ENCODE measurements around the gene ASH1L. TPM values are rescaled to one million over a fixed set of nuclear protein-coding genes. Genes with fewer than 3 reads are reported as not detected.
"Not testable (repeated sequence)": the region's sequence is repeated elsewhere in the genome, so short reads cannot be mapped to it uniquely, and the experiment has no call there.

Gene ASH1L
- total RNA-seq, 1 donor from 2014 or later, result 90.6 TPM

GRCh38 chr1:155591770-155592169 lies 29.2 kb upstream of the ASH1L start:
- intact Hi-C loops (cut with micrococcal nuclease), result loop anchor here (1.0 to 10.0 kb wide), 4 partner anchors 237 to 415 kb away; no protein-coding TSS in a partner anchor
- TF ChIP-seq CTCF (IDR thresholded peaks at IDR 0.05), result no peak
- peaks cover 3% of the 10 kb centered on the region for H3K4me1 Mint-ChIP-seq
- ATAC-seq (ENCODE audit: low read depth) (peak; percentile 58), DNase-seq (no peak)
- ChIA-PET CTCF (interaction anchor here (0.6 to 2.3 kb wide), 3 partner anchors 125 to 340 kb away, joined by 3 to 13 read pairs (median 3); no protein-coding TSS in a partner anchor), POLR2A (no interaction called here)
- H3K36me3 Mint-ChIP-seq (ENCODE audit: low read depth), result no peaks in the 10 kb centered on the region
- no peaks in the 10 kb centered on the region for H3K9me3 Mint-ChIP-seq
- no peak overlapping the region for H3K4me3 Mint-ChIP-seq
- H3K27ac Mint-ChIP-seq, result no peak overlapping the region
- no peaks in the 10 kb centered on the region for H3K27me3 Mint-ChIP-seq

GRCh38 chr1:155590516-155591247 lies 28.1 kb upstream of the ASH1L start:
- H3K27ac Mint-ChIP-seq; H3K27me3 Mint-ChIP-seq; DNase-seq; H3K9me3 Mint-ChIP-seq; H3K4me1 Mint-ChIP-seq; H3K36me3 Mint-ChIP-seq (ENCODE audit: low read depth); ATAC-seq (ENCODE audit: low read depth); H3K4me3 Mint-ChIP-seq: not testable (repeated sequence)
- intact Hi-C loops (cut with micrococcal nuclease), result loop anchor here (1.0 to 10.0 kb wide), 2 partner anchors 236 to 414 kb away; no protein-coding TSS in a partner anchor
- ChIA-PET CTCF (interaction anchor here (1.1 to 2.3 kb wide), 2 partner anchors 339 kb away, joined by 6 to 13 read pairs; no protein-coding TSS in a partner anchor), POLR2A (interaction anchor here (0.6 kb wide), 1 partner anchor 27 kb away, joined by 3 read pairs; no protein-coding TSS in a partner anchor)

- intact Hi-C loops (cut with micrococcal nuclease); POLR2A ChIA-PET; H3K27me3 Mint-ChIP-seq; H3K9me3 Mint-ChIP-seq; ATAC-seq (ENCODE audit: low read depth); CTCF ChIA-PET; H3K36me3 Mint-ChIP-seq (ENCODE audit: low read depth); H3K27ac Mint-ChIP-seq; H3K4me1 Mint-ChIP-seq; DNase-seq; H3K4me3 Mint-ChIP-seq: not testable (repeated sequence)
Measured at GRCh38 chr1:155589282-155589681, 26.7 kb upstream of the ASH1L start.

GRCh38 chr1:155583846-155584245 lies 21.2 kb upstream of the ASH1L start:
- H3K4me3 Mint-ChIP-seq; intact Hi-C loops (cut with micrococcal nuclease); H3K4me1 Mint-ChIP-seq; DNase-seq; POLR2A ChIA-PET; H3K27me3 Mint-ChIP-seq; ATAC-seq (ENCODE audit: low read depth); H3K36me3 Mint-ChIP-seq (ENCODE audit: low read depth); H3K9me3 Mint-ChIP-seq; CTCF ChIA-PET; H3K27ac Mint-ChIP-seq: not testable (repeated sequence)

- CTCF ChIA-PET; H3K4me3 Mint-ChIP-seq; H3K27ac Mint-ChIP-seq; H3K4me1 Mint-ChIP-seq; DNase-seq; intact Hi-C loops (cut with micrococcal nuclease); POLR2A ChIA-PET; ATAC-seq (ENCODE audit: low read depth); H3K9me3 Mint-ChIP-seq; H3K27me3 Mint-ChIP-seq: not testable (repeated sequence)
- peaks cover 11% of the 10 kb centered on the region for H3K36me3 Mint-ChIP-seq (ENCODE audit: low read depth)
Measured at GRCh38 chr1:155575608-155576007, 13.0 kb upstream of the ASH1L start.

- H3K36me3 Mint-ChIP-seq (ENCODE audit: low read depth), result peaks cover 21% of the 10 kb centered on the region
- H3K4me1 Mint-ChIP-seq, result peaks cover 7% of the 10 kb centered on the region
- intact Hi-C loops (cut with micrococcal nuclease), result no loop called here
- ChIA-PET POLR2A (interaction anchor here (1.2 kb wide), 1 partner anchor 11 kb away, joined by 4 read pairs; the partner anchor contains the start of gene ASH1L), CTCF (no interaction called here)
- no peak for TF ChIP-seq CTCF (IDR thresholded peaks at IDR 0.05)
- no peak overlapping the region for H3K27ac Mint-ChIP-seq
- H3K27me3 Mint-ChIP-seq, result no peaks in the 10 kb centered on the region
- DNase-seq, result no peak
- ATAC-seq (ENCODE audit: low read depth), result no peak
- H3K9me3 Mint-ChIP-seq, result no peaks in the 10 kb centered on the region
- no peak overlapping the region for H3K4me3 Mint-ChIP-seq
Measured at GRCh38 chr1:155574077-155574476, 11.5 kb upstream of the ASH1L start.

GRCh38 chr1:155570593-155570990 lies 8.0 kb upstream of the ASH1L start:
- H3K27ac Mint-ChIP-seq, result no peak overlapping the region
- H3K27me3 Mint-ChIP-seq, result no peaks in the 10 kb centered on the region
- intact Hi-C loops (cut with micrococcal nuclease), result no loop called here
- TF ChIP-seq CTCF (IDR thresholded peaks at IDR 0.05), result no peak
- ATAC-seq (ENCODE audit: low read depth) (no peak), DNase-seq (no peak)
- H3K9me3 Mint-ChIP-seq, result no peaks in the 10 kb centered on the region
- peaks cover 10% of the 10 kb centered on the region for H3K4me1 Mint-ChIP-seq
- CTCF ChIA-PET, result no interaction called here
- peaks cover 36% of the 10 kb centered on the region for H3K36me3 Mint-ChIP-seq (ENCODE audit: low read depth)
- H3K4me3 Mint-ChIP-seq, result no peak overlapping the region
- POLR2A ChIA-PET, result no interaction called here
